Measurements from ENCODE around the gene MAPKAPK5.
"Not testable (repeated sequence)": the region's sequence is repeated elsewhere in the genome, so short reads cannot be mapped to it uniquely, and the experiment has no call there.

MAPKAPK5 gene

GRCh38 chr12:111822886-111823285 lies 19.1 kb upstream of the MAPKAPK5 start:
- H3K4me3 ChIP-seq (ENCODE audit: low read depth, low read length) = no peak overlapping the region
- no peak for TF ChIP-seq CTCF (IDR thresholded peaks at IDR 0.05; ENCODE audit: insufficient read depth, low read depth, low read length, missing control alignments)
- no peak for DNase-seq (ENCODE audit: low read depth)

GRCh38 chr12:111823891-111824290 lies 18.1 kb upstream of the MAPKAPK5 start:
- H3K4me3 ChIP-seq (ENCODE audit: low read depth, low read length) = no peak overlapping the region
- no peak for TF ChIP-seq CTCF (IDR thresholded peaks at IDR 0.05; ENCODE audit: insufficient read depth, low read depth, low read length, missing control alignments)
- DNase-seq (ENCODE audit: low read depth) = no peak

- DNase-seq (ENCODE audit: low read depth) = not testable (repeated sequence)
- peak; percentile 28 for TF ChIP-seq CTCF (IDR thresholded peaks at IDR 0.05; ENCODE audit: insufficient read depth, low read depth, low read length, missing control alignments)
These were observed 17.7 kb upstream of the MAPKAPK5 start for GRCh38 chr12:111824312-111824711.

GRCh38 chr12:111825509-111825908 lies 16.5 kb upstream of the MAPKAPK5 start:
- H3K4me3 ChIP-seq (ENCODE audit: low read depth, low read length) = no peak overlapping the region
- no peak for DNase-seq (ENCODE audit: low read depth)
- no peak for TF ChIP-seq CTCF (IDR thresholded peaks at IDR 0.05; ENCODE audit: insufficient read depth, low read depth, low read length, missing control alignments)

More at GRCh38 chr12:111824312-111824711, 17.7 kb upstream of the MAPKAPK5 start:
- not testable (repeated sequence) for H3K4me3 ChIP-seq (ENCODE audit: low read depth, low read length)

GRCh38 chr12:111826316-111826715 lies 15.7 kb upstream of the MAPKAPK5 start:
- no peak overlapping the region for H3K4me3 ChIP-seq (ENCODE audit: low read depth, low read length)
- DNase-seq (ENCODE audit: low read depth) = no peak
- TF ChIP-seq CTCF (IDR thresholded peaks at IDR 0.05; ENCODE audit: insufficient read depth, low read depth, low read length, missing control alignments) = no peak

- DNase-seq (ENCODE audit: low read depth) = no peak
- H3K4me3 ChIP-seq (ENCODE audit: low read depth, low read length) = no peak overlapping the region
- TF ChIP-seq CTCF (IDR thresholded peaks at IDR 0.05; ENCODE audit: insufficient read depth, low read depth, low read length, missing control alignments) = no peak
These were observed 15.0 kb upstream of the MAPKAPK5 start for GRCh38 chr12:111826992-111827391.

- DNase-seq (ENCODE audit: low read depth) = no peak
- H3K4me3 ChIP-seq (ENCODE audit: low read depth, low read length) = no peak overlapping the region
- TF ChIP-seq CTCF (IDR thresholded peaks at IDR 0.05; ENCODE audit: insufficient read depth, low read depth, low read length, missing control alignments) = no peak
These were observed 14.1 kb upstream of the MAPKAPK5 start for GRCh38 chr12:111827907-111828306.
